Sciatic nerve (tissue), 2 donors: Measurements from ENCODE around the gene MTCL3. TPM values are rescaled to one million over a fixed set of nuclear protein-coding genes. Genes with fewer than 3 reads are reported as not detected.
"Not testable (repeated sequence)": the region's sequence is repeated elsewhere in the genome, so short reads cannot be mapped to it uniquely, and the experiment has no call there.

Source experiments
- ATAC-seq: fragments of 200-7000 bp; cut with Tn5 transposase; one replicate; pipeline ENCODE4 v1.9.1; 2020; ENCODE audit warnings: mild to moderate bottlenecking, moderate library complexity
- DNase-seq: peaks from one replicate; pipeline ENCODE4 v3.0.0-alpha.2; 2020; ENCODE audit warnings: low spot score
- intact Hi-C: fragments of 100-400 bp; cut with DNase I; formaldehyde crosslinking; loops from one replicate; pipeline ENCODE4 v1.14.2; 2022
- total RNA-seq: library from RNA; stranded (reverse); fragmentation: NEBNext Ultra II Directional; extraction: Animal tissue kit (Norgen Biotek cat#: 25700); gene quantifications from one replicate; pipeline ENCODE4 v1.2.1, GENCODE V29; 2021
- donor health status: DM: no; HTN: no; CAD: no.
- donor health status: DM: no; HTN: no; CAD: no.

Gene MTCL3

DNA sequence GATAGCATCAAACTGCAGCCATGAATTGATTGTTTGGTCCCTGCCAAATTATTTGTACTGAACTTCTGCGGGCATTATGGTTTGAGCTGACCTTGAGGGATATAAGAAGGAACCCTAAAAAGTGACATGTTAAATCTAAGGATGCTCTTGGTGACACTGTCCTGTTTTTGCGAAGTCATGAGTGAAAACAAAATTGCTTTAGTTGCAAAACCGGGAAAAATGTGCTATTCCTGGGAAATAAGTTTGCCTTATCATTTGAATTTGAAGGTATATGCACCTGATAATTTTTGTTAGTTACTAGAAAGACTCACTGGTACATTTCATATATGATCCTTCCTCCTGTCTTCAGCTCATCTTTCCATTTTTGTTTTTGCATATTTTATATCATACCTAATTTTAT lies 67.7 kb downstream of the MTCL3 start:
- DNase-seq (no peak), ATAC-seq (no peak)
- intact Hi-C loops: no loop called here

DNA sequence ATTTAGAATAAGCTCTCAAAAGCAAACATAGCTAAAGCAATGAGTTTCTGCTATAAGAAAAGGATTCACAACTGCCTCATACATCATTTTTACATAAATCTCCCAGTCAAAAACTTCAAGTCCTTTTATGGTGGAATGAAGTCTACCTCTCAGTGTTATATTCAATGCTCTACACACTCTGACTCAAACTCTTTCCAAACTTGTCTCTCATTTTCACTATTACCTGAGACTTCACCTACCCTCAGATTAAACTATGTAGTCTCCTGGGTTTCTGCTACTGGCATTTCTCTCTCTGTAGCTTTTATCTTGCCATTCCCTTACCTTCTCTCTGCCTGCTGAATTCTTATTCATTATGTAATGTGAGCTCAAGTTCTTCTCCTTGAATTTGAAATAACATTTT lies 71.4 kb downstream of the MTCL3 start:
- ATAC-seq: no peak
- intact Hi-C loops: no loop called here
- DNase-seq: no peak

DNA sequence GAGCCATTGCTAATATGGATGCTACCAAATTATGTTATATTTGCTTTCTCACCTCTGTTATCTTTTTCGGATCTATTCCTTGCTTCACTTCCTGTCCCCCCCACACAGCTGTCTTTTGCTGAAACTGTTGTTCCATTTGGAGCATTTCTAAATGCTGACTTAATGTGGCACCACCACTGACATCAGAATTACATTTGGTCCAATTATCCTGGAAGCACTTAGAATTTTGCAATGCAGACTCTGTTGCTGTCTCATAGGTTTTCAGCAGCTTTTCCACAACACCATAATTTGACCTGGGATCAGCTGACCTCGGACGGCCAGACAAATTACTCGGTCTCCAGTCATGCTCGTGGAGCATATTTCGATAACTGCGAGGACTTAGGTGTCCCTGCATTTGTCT lies 72.8 kb downstream of the MTCL3 start:
- intact Hi-C loops: no loop called here
- DNase-seq (no peak), ATAC-seq (no peak)

DNA sequence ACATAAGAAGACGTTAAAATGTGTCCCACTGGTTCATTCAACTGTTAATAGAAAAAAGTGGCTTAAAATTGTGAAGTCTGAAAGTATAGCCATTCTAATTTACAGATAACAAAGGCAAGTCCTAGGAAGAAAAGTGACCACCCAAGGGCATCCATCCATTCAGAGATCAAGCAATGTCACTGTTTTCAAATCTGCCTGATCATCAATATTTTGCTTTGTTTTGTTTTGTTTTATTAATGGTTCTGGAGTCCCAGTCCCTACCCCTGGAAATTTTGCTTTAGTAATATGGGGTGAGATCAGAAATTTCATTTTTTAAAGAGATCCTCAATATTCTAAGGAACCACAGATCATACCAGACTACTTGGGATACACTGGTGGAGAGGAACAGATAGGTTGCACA lies 77.3 kb downstream of the MTCL3 start:
- no peak for DNase-seq
- intact Hi-C loops: no loop called here
- no peak for ATAC-seq

DNA sequence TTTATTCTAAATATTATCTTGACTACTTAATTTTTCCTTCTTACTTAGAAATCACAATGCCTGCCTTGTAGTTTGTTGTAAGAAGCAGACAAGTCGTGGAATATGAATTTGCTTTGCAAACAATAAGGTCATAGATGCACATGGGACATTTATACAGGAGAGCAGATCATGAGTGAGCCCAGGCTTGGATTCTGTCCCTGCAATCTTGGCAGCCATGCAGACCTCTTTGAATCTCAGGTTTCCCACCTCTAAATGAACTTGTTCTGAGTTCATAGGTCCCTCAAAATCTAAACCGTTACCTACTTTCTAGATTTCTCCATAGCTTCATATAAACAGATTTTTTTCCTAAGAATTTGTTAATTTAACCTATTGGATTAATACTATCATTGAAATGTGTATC lies 79.4 kb downstream of the MTCL3 start:
- intact Hi-C loops: no loop called here
- ATAC-seq (no peak), DNase-seq (no peak)

DNA sequence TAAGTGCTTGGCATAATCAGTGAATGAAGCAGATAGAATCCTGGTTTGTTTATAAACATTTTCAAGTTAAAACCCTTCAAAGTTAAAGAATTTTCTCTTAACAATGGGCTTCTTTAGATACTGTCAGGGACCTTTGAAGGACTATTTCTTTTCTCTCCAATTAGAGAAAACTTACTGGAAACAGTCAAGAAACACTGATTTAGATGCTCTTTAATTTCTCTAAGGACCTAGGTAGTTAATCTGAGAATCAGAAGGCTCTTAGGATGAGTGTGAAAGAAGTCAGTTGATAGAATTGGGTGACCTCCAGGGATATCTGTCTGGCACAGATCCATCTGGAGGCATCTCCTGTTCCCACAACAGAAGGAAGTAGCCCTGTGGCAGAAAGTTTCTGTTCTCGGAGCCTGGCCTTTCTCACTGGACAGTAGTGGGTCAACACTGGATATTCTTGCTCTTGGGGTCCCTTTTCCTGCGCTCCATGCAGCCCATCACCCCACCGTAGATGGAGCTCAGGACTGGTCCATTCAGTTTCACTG lies 82.5 kb downstream of the MTCL3 start:
- DNase-seq: no peak
- ATAC-seq: no peak
- intact Hi-C loops: no loop called here

DNA sequence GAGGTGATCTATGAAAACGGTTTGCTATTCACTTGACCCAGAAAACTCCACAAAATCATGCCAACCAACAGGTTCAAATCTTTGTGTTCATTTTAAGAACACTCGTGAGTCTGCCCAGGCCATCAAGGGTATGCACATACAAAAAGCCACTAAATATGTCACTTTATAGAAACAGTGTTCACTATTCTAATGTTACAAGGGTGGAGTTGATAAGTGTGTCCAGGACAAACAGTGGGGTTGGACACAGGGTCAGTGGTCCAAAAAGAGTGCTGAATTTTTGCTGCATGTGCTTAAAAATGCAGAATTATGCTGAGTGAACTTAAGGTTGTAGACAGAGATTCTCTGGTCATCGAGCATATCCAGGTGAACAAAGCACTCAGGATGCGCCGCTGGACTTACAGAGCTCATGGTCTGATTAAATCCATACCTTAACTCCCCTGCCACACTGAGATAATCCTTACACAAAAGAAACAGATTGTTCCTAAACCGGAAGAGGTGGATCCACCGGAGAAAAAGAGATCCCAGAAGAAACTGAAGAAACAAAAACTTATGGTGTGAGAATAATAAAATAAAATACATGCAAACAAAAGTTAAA lies 83.4 kb downstream of the MTCL3 start:
- ATAC-seq (no peak), DNase-seq (no peak)
- intact Hi-C loops: no loop called here

DNA sequence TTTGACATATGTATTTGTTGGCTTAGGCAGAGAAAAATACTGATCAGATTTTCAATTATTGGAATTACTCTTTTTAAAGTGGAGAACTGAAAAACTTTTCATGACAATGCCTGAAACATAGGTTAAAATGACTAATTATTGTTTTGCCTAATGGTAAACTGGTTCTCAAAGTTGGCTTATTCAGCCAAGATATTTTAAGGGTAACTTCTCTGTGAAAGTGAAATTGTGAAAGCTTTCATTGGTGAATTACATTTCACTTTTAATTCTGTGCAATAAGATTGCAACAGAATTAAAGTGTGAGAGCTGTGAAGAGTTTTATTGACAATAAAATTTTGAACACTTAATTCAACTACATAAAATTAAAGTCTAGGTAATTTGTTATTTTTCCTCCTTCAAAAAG lies 84.5 kb downstream of the MTCL3 start:
- intact Hi-C loops: no loop called here
- DNase-seq: no peak
- ATAC-seq: no peak

DNA sequence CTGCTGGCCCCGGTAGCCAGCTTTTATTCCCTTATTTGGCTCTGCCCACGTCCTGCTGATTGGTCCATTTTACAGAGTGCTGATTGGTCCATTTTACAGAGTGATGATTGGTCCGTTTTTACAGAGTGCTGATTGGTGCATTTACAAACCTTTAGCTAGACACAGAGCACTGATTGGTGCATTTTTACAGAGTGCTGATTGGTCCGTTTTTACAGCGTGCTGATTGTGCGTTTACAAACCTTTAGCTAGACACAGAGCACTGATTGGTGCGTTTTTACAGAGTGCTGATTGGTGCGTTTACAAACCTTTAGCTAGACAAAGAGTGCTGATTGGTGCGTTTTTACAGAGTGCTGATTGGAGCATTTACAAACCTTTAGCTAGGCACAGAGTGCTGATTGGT lies 90.6 kb downstream of the MTCL3 start:
- intact Hi-C loops: loop anchor here (5.0 kb wide), 1 partner anchor 1524 kb away; no protein-coding TSS in a partner anchor
- not testable (repeated sequence) for DNase-seq, ATAC-seq

DNA sequence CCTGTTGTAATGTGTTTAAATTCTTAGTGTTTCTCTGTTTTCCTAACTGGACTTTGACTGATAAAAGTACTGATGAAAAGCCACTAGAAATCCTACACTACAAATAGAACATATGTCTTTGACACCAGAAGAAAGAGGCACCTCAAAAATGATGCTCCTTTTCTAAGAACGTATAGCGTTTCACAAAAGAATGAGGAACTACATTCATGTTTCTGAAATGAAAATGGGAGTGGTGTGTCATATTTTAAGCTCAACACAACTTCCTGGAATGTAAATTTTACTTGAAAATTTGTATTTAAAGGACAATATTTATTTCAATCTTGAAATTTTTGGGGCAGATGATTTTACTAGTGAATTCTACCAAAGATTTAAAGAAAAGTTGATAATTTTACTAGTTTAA lies 95.2 kb downstream of the MTCL3 start:
- intact Hi-C loops: no loop called here
- no peak for DNase-seq
- no peak for ATAC-seq

Other genes starting within 250 kb of the MTCL3 start
- gene ECHDC1, start 175.7 kb downstream of the MTCL3 start, total RNA-seq: 62.0 TPM
- 45.3 TPM for gene KIAA0408, start 59.9 kb downstream of the MTCL3 start, total RNA-seq
- gene C6orf58, start 57.8 kb upstream of the MTCL3 start, total RNA-seq: not detected